ENCODE data around the gene SNRPA1.

Gene SNRPA1

DNA sequence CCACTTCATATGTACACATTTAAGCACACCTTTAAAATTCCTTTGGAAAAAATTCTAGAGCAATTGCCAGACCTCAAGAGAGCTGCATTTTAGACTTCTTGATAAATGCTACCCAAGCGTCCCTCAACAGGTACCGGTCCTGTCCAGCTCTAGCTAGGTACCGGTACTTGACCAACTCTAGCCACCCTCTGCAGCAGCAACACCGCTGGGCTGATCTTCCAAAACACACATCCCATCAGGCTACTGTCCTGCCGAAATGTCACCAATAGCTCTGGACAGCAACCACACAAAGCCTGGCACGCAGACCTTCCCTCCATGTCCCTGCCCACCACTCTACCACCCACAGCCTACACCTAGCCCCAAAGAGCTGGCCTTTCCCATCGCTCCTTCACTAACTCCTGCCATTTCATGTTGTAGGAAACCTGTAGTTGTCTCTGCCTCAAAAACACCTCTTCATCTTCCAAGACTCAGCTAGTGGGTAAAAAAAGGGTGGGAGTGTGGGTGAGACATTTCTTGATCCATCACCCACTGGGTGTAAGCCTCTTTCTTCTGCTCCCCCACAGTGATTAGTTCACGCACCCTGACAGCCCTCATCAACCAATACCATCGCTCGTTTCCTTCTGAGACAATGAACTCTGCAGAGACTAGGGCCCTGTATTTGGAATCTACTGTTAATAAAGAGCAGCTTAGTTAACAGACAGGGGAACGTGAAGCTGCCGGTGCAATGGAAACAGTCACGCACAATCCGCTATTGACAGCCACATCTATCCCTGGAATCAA is 50.0 kb downstream of the SNRPA1 start:
- in situ Hi-C loops (cut with MboI; ENCODE audit: low sequenced_read_pairs), result no loop called here

GRCh38 chr15:101244036-101244781 is 50.8 kb downstream of the SNRPA1 start:
- in situ Hi-C loops (cut with MboI; ENCODE audit: low sequenced_read_pairs), result no loop called here

GRCh38 chr15:101243420-101243819 is 51.6 kb downstream of the SNRPA1 start:
- in situ Hi-C loops (cut with MboI; ENCODE audit: low sequenced_read_pairs), result no loop called here

GRCh38 chr15:101242999-101243336 is 52.1 kb downstream of the SNRPA1 start:
- in situ Hi-C loops (cut with MboI; ENCODE audit: low sequenced_read_pairs), result no loop called here

GRCh38 chr15:101242160-101242998 is 52.7 kb downstream of the SNRPA1 start:
- in situ Hi-C loops (cut with MboI; ENCODE audit: low sequenced_read_pairs), result no loop called here

DNA sequence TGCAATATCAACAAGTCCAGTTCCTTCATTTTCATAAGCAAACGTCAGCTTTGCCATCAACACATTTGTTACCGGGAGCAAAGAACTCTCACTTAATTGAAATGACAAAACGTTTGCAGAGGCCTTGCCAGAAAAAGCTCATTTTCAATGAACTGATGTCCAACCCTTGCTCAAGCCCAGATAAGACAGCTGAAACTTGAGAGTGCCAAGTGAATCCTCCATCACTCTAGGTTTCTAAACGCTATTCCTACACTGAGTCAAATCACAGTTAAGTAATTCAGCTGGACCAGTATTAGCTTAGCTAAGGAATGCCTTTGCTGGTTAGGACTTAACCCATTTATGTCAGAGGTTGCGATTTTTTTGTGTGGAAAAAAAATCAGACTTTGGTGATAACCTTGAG is 54.7 kb downstream of the SNRPA1 start:
- in situ Hi-C loops (cut with MboI; ENCODE audit: low sequenced_read_pairs), result no loop called here

- in situ Hi-C loops (cut with MboI; ENCODE audit: low sequenced_read_pairs), result no loop called here
Measured at GRCh38 chr15:101239724-101240136, 55.3 kb downstream of the SNRPA1 start.

- in situ Hi-C loops (cut with MboI; ENCODE audit: low sequenced_read_pairs), result no loop called here
Measured at GRCh38 chr15:101237251-101237650, 57.8 kb downstream of the SNRPA1 start.

DNA sequence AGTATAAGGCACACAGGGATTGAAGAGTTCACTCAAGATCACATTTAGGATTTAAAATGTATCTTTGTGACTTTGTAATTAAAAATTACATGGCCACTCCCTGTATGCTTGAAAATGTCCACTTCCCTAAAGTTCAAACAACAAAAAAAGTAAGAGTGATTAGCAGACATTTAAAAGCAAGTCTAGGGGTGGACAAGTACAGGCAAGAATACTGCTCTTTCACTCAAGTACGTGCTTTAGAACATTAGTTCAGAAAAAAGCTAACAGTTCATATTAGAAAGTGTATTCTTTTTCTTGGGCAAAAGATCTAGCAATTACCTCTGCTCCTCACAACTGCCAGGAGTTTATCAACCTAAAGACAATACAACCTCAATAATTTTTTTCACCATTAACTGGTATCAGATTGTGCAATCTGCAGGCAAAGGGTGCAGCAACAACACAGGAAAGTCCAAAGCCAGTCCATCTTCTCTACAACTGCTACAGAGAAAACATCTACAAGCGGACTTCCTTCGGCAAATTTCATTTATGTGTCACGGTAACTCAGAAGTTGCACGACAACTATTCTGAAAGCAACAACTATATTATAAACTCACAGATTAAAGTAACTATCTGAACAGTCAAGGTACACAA is 61.3 kb downstream of the SNRPA1 start:
- in situ Hi-C loops (cut with MboI; ENCODE audit: low sequenced_read_pairs), result no loop called here

GRCh38 chr15:101232677-101233076 is 62.4 kb downstream of the SNRPA1 start:
- in situ Hi-C loops (cut with MboI; ENCODE audit: low sequenced_read_pairs), result no loop called here
